Neutrophil (primary cell): Measurements from ENCODE around the gene IFT122.
"Not testable (repeated sequence)": the region's sequence is repeated elsewhere in the genome, so short reads cannot be mapped to it uniquely, and the experiment has no call there.

Experiments
- H3K27ac ChIP-seq: fragments of 200-600 bp; sonication (generic); 2 replicates; pipeline ENCODE4 v1.5.1; 2016; ENCODE audit warnings: mild to moderate bottlenecking, moderate library complexity
- H3K27me3 ChIP-seq: fragments of 200-600 bp; sonication (generic); 2 replicates; pipeline ENCODE4 v1.6.0; 2016; ENCODE audit warnings: mild to moderate bottlenecking
- H3K36me3 ChIP-seq: fragments of 200-600 bp; sonication (generic); 2 replicates; pipeline ENCODE4 v1.5.1; 2017
- H3K4me1 ChIP-seq, 2 experiments: fragments of 200-600 bp in 1 of 2; sonication (generic) in 1 of 2; 1 replicate in 1 of 2; 2 replicates in 1 of 2; pipeline versions ENCODE4 v1.5.1 to v1.6.1; 2013 to 2016; ENCODE audit warnings: low read depth in 1 of 2, low read length in 1 of 2, mild to moderate bottlenecking in 1 of 2, moderate library complexity in 1 of 2; ENCODE audit not compliant: control insufficient read depth in 1 of 2, insufficient read depth in 1 of 2
- H3K4me3 ChIP-seq, 2 experiments: fragments of 200-600 bp in 1 of 2; sonication (generic) in 1 of 2; 1 replicate in 1 of 2; 2 replicates in 1 of 2; pipeline ENCODE4 v1.5.1; 2013 to 2016; ENCODE audit warnings: low read depth in 1 of 2, low read length in 1 of 2, mild to moderate bottlenecking in 1 of 2, moderate library complexity in 1 of 2
- H3K9me3 ChIP-seq: fragments of 200-600 bp; sonication (generic); 2 replicates; pipeline ENCODE4 v1.5.1; 2016
- CTCF ChIP-seq: fragments of 200-600 bp; sonication (generic); IDR thresholded peaks from 2 replicates; pipeline ENCODE4 v1.5.1; 2016; ENCODE audit warnings: antibody characterized with exemption

Gene IFT122

GRCh38 chr3:129513705-129514104 is 73.7 kb downstream of the IFT122 start:
- no peaks in the 10 kb centered on the region for H3K4me1 ChIP-seq
- H3K9me3 ChIP-seq: no peaks in the 10 kb centered on the region
- H3K27me3 ChIP-seq: no peaks in the 10 kb centered on the region
- no peak overlapping the region for H3K27ac ChIP-seq
- no peak overlapping the region for H3K4me3 ChIP-seq
- H3K36me3 ChIP-seq: peaks cover 72% of the 10 kb centered on the region
- no peak for TF ChIP-seq CTCF

GRCh38 chr3:129514110-129514509 is 74.1 kb downstream of the IFT122 start:
- TF ChIP-seq CTCF: no peak
- H3K9me3 ChIP-seq: no peaks in the 10 kb centered on the region
- H3K27me3 ChIP-seq: no peaks in the 10 kb centered on the region
- H3K4me3 ChIP-seq: no peak overlapping the region
- H3K27ac ChIP-seq: no peak overlapping the region
- peaks cover 72% of the 10 kb centered on the region for H3K36me3 ChIP-seq
- no peaks in the 10 kb centered on the region for H3K4me1 ChIP-seq

GRCh38 chr3:129514563-129514962 is 74.5 kb downstream of the IFT122 start:
- no peaks in the 10 kb centered on the region for H3K9me3 ChIP-seq
- no peak overlapping the region for H3K27ac ChIP-seq
- TF ChIP-seq CTCF: no peak
- H3K27me3 ChIP-seq: no peaks in the 10 kb centered on the region
- H3K36me3 ChIP-seq: peaks cover 72% of the 10 kb centered on the region
- no peaks in the 10 kb centered on the region for H3K4me1 ChIP-seq
- H3K4me3 ChIP-seq: no peak overlapping the region

- H3K27ac ChIP-seq, H3K4me1 ChIP-seq, H3K27me3 ChIP-seq, H3K9me3 ChIP-seq, H3K4me3 ChIP-seq: not testable (repeated sequence)
- H3K36me3 ChIP-seq: peaks cover 74% of the 10 kb centered on the region
These were observed 75.2 kb downstream of the IFT122 start for GRCh38 chr3:129515108-129515820.

GRCh38 chr3:129515821-129516432 is 75.9 kb downstream of the IFT122 start:
- not testable (repeated sequence) for H3K27me3 ChIP-seq, H3K4me3 ChIP-seq, H3K9me3 ChIP-seq, H3K27ac ChIP-seq, H3K4me1 ChIP-seq
- H3K36me3 ChIP-seq: peaks cover 69% of the 10 kb centered on the region

- H3K27me3 ChIP-seq: no peaks in the 10 kb centered on the region
- no peak overlapping the region for H3K4me3 ChIP-seq
- H3K4me1 ChIP-seq: no peaks in the 10 kb centered on the region
- peaks cover 56% of the 10 kb centered on the region for H3K36me3 ChIP-seq
- H3K27ac ChIP-seq: no peak overlapping the region
- no peak for TF ChIP-seq CTCF
- no peaks in the 10 kb centered on the region for H3K9me3 ChIP-seq
These were observed 77.5 kb downstream of the IFT122 start for GRCh38 chr3:129517516-129517915.
